Measurements from ENCODE around the gene EFCAB6. TPM values are rescaled to one million over a fixed set of nuclear protein-coding genes. Genes with fewer than 3 reads are reported as not detected.

Gene EFCAB6
- total and polyA plus RNA-seq, 2 donors (not counting 1 experiment from before 2014, with no cell fraction given): 0.07 to 0.10 TPM

DNA sequence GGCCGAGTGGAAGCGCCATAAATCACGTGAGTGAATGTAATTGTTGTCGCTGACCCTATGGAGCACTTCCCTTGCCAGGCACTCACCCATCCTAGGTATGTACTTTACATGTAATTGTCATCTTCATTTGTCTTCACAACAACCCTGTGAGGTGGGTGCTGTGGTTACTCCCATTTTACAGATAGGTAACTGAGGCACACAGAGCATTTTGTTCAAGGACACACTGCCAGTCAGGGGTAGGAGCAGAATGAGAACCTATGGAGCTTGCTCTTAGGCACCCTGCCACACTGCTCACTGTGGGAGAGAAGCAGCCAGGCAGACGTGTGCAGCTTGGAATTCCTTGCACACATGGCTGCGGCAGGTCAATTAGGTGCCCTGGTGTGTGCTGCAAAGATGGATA, 785 bp upstream of the EFCAB6 start:
- Histone ChIP-seq H3K4me2 (replicated peaks; ENCODE audit: low read depth, low read length, poor library complexity, severe bottlenecking) (peak overlapping the region; percentile 92), H3K79me2 (ENCODE audit: control insufficient read depth, insufficient read depth, low read length) (no peaks in the 10 kb centered on the region), H3K4me1 (ENCODE audit: control insufficient read depth in 2 of 2, insufficient read depth in 2 of 2, low read length in 2 of 2) (peaks cover 12 to 17% of the 10 kb centered on the region in 2 donors), H4K20me1 (ENCODE audit: control insufficient read depth, insufficient read depth, low read length, poor library complexity, severe bottlenecking) (no peaks in the 10 kb centered on the region), H3K9me3 (ENCODE audit: control extremely low read depth in 1 of 3, control insufficient read depth in 2 of 3, insufficient read depth in 1 of 3, low read length in 2 of 3) (no peaks in the 10 kb centered on the region), H3K36me3 (replicated peaks in 1 of 2; ENCODE audit: control extremely low read depth in 1 of 2, control insufficient read depth in 1 of 2, extremely low read depth in 1 of 2, insufficient read depth in 2 of 2, low read length in 1 of 2) (no peaks in the 10 kb centered on the region), H3K27me3 (replicated peaks in 1 of 4; ENCODE audit: control extremely low read depth in 1 of 4, control insufficient read depth in 3 of 4, insufficient read depth in 4 of 4, low read length in 3 of 4) (no peaks in the 10 kb centered on the region), H3K27ac (ENCODE audit: low read length in 2 of 2) (peak overlapping the region in 1 of 2 donors; percentile 86), H2AFZ (ENCODE audit: insufficient read depth, low read depth, low read length, poor library complexity, severe bottlenecking) (peak overlapping the region; percentile 91), H3K4me3 (ENCODE audit: control extremely low read depth in 1 of 5, extremely low read depth in 1 of 5, insufficient read depth in 1 of 5, low read depth in 2 of 5, low read length in 4 of 5) (peak overlapping the region; percentile 39 to 92 (median 77)), H3K9ac (ENCODE audit: low read length) (peak overlapping the region; percentile 86)
- ATAC-seq (ENCODE audit: low read depth) (no peak), DNase-seq (no peak)
- Mint-ChIP-seq H3K4me3 (peak overlapping the region; percentile 94), H3K9me3 (ENCODE audit: insufficient read depth) (no peaks in the 10 kb centered on the region), H3K27ac (peak overlapping the region; percentile 85), H3K27me3 (peaks cover 2% of the 10 kb centered on the region), H3K4me1 (peaks cover 28% of the 10 kb centered on the region)
- WGBS (ENCODE audit: insufficient coverage): 83% methylated on average over 2 of the region's 6 CpGs
- no peak for TF ChIP-seq EZH2 (IDR thresholded peaks at IDR 0.05; ENCODE audit: borderline replicate concordance, insufficient read depth, low read depth, low read length, poor library complexity, severe bottlenecking)
- TF ChIP-seq, protein P1, sequence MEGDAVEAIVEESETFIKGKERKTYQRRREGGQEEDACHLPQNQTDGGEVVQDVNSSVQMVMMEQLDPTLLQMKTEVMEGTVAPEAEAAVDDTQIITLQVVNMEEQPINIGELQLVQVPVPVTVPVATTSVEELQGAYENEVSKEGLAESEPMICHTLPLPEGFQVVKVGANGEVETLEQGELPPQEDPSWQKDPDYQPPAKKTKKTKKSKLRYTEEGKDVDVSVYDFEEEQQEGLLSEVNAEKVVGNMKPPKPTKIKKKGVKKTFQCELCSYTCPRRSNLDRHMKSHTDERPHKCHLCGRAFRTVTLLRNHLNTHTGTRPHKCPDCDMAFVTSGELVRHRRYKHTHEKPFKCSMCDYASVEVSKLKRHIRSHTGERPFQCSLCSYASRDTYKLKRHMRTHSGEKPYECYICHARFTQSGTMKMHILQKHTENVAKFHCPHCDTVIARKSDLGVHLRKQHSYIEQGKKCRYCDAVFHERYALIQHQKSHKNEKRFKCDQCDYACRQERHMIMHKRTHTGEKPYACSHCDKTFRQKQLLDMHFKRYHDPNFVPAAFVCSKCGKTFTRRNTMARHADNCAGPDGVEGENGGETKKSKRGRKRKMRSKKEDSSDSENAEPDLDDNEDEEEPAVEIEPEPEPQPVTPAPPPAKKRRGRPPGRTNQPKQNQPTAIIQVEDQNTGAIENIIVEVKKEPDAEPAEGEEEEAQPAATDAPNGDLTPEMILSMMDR (IDR thresholded peaks at IDR 0.05): no peak
- ChIA-PET POLR2A (no interaction called here), CTCF (no interaction called here)
- intact Hi-C loops (cut with micrococcal nuclease): loop anchor here (2.0 to 5.0 kb wide), 3 partner anchors 142 to 684 kb away; partner anchors contain the start of genes PARVG, RTL6 and SAMM50

DNA sequence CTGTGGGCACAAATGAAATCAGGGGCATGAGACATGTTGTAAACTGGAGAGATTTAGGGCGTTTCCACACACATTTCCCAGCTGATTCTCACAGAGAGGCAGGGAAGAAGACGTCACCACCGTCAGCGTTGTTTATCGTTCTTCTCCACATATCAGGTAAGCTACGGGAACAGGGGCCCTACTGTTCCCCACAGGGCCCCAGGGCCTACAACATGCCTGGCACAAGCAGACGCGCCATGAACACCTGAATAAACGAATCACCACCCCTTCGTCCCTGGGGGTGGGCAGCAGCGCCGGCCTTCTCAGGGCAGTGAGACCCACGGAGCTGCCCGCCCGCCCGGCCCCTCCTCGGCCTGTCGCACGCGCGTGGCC, 342 bp downstream of the EFCAB6 start:
- peak overlapping the region; percentile 35 to 86 for H3K27ac ChIP-seq (ENCODE audit: low read length in 2 of 2)
- CTCF ChIA-PET: no interaction called here
- intact Hi-C loops (cut with micrococcal nuclease): loop anchor here (2.0 to 5.0 kb wide), 3 partner anchors 143 to 686 kb away; partner anchors contain the start of genes PARVG, RTL6 and SAMM50

More for the DNA sequence above, 342 bp downstream of the EFCAB6 start:
- WGBS (ENCODE audit: insufficient coverage): 0% methylated on average over 21 of the region's 21 CpGs
- H2AFZ ChIP-seq (ENCODE audit: insufficient read depth, low read depth, low read length, poor library complexity, severe bottlenecking): peak overlapping the region; percentile 91
- no peaks in the 10 kb centered on the region for H3K36me3 ChIP-seq (replicated peaks in 1 of 2; ENCODE audit: control extremely low read depth in 1 of 2, control insufficient read depth in 1 of 2, extremely low read depth in 1 of 2, insufficient read depth in 2 of 2, low read length in 1 of 2)
- ATAC-seq (ENCODE audit: low read depth) (no peak), DNase-seq (no peak)
- Mint-ChIP-seq H3K9me3 (ENCODE audit: insufficient read depth) (no peaks in the 10 kb centered on the region), H3K4me3 (peak overlapping the region; percentile 94), H3K4me1 (peaks cover 28% of the 10 kb centered on the region), H3K27me3 (peaks cover 10% of the 10 kb centered on the region), H3K27ac (peak overlapping the region; percentile 85)
- H3K4me2 ChIP-seq (replicated peaks; ENCODE audit: low read depth, low read length, poor library complexity, severe bottlenecking): peak overlapping the region; percentile 92
- H3K79me2 ChIP-seq (ENCODE audit: control insufficient read depth, insufficient read depth, low read length): no peaks in the 10 kb centered on the region
- no peaks in the 10 kb centered on the region for H4K20me1 ChIP-seq (ENCODE audit: control insufficient read depth, insufficient read depth, low read length, poor library complexity, severe bottlenecking)
- peaks cover 12 to 17% of the 10 kb centered on the region in 2 donors for H3K4me1 ChIP-seq (ENCODE audit: control insufficient read depth in 2 of 2, insufficient read depth in 2 of 2, low read length in 2 of 2)
- POLR2A ChIA-PET: interaction anchor here (0.9 kb wide), 1 partner anchor 143 kb away, joined by 3 read pairs; the partner anchor contains the start of gene SAMM50
- peak overlapping the region; percentile 39 to 92 (median 77) for H3K4me3 ChIP-seq (ENCODE audit: control extremely low read depth in 1 of 5, extremely low read depth in 1 of 5, insufficient read depth in 1 of 5, low read depth in 2 of 5, low read length in 4 of 5)
- H3K27me3 ChIP-seq (replicated peaks in 1 of 4; ENCODE audit: control extremely low read depth in 1 of 4, control insufficient read depth in 3 of 4, insufficient read depth in 4 of 4, low read length in 3 of 4): no peaks in the 10 kb centered on the region
- TF ChIP-seq, protein P1 (IDR thresholded peaks at IDR 0.05): no peak
- no peak for TF ChIP-seq EZH2 (IDR thresholded peaks at IDR 0.05; ENCODE audit: borderline replicate concordance, insufficient read depth, low read depth, low read length, poor library complexity, severe bottlenecking)
- no peaks in the 10 kb centered on the region for H3K9me3 ChIP-seq (ENCODE audit: control extremely low read depth in 1 of 3, control insufficient read depth in 2 of 3, insufficient read depth in 1 of 3, low read length in 2 of 3)
- peak overlapping the region; percentile 86 for H3K9ac ChIP-seq (ENCODE audit: low read length)
